GM19023 (cell line): Measurements from ENCODE around the gene PRELID2.
"Not testable (repeated sequence)": the region's sequence is repeated elsewhere in the genome, so short reads cannot be mapped to it uniquely, and the experiment has no call there.

Experiments used
- ATAC-seq: cut with Tn5 transposase; IDR thresholded peaks from one replicate; pipeline ENCODE4 v1.9.1; 2021; ENCODE audit warnings: mild to moderate bottlenecking, moderate library complexity; ENCODE audit not compliant: unreplicated experiment

The PRELID2 gene

GRCh38 chr5:145840458-145841132 lies 5.5 kb upstream of the PRELID2 start:
- no peak for ATAC-seq

DNA sequence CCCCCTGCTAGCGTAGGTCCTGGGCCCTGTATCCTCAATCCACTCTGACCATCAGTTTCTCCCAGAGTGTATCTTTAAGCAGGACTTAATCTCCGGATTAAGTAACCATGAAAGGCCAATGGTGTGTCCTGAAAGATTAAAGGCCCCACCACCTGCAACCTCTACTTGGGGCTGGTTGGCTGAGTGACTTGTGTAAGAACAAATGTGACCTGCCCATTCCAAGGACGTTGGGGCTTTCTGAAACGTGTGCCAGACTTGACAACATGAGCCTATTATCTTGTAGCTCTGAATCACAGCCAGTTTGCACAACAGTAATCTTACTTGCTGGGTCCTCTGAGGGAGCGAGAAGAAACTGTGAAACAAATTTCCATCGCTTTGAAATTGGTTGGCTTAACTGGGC lies 3.1 kb upstream of the PRELID2 start:
- ATAC-seq = no peak

DNA sequence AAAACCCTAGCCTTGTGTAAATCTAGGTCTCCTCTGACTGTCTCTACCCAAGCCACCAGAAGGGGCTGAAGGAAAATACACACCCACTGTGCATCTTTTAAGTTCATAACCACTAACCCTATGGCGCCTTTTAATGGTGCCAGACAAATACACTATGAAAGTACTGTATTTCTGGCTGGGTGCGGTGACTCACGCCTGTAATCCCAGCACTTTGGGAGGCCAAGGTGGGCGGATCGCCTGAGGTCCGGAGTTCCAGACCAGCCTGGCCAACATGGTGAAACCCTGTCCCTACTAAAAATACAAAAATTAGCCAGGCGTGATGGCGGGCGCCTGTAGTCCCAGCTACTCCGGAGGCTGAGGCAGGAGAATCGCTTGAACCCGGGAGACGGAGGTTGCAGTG lies 1.1 kb upstream of the PRELID2 start:
- ATAC-seq = not testable (repeated sequence)

DNA sequence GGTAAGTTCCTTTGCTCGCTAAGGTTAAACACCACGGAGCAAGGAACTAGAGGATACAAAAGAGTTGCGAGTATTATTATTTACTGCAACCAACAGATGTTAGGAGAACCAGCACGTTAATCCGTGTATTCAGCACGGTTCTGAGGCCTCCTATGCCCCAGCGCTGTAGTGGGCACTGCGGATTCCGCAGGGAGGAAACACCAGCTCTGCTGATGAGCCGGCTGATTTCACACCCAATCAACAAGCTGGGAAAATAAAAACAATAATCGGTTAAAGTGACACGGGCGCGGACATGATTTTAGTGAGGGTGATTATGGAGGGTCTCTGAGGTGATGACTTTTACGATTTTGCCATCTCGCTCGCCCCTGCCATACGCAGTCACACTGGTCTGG lies 702 bp upstream of the PRELID2 start:
- peak; percentile 2 for ATAC-seq

GRCh38 chr5:145834554-145834916 lies 607 bp downstream of the PRELID2 start:
- ATAC-seq = no peak

DNA sequence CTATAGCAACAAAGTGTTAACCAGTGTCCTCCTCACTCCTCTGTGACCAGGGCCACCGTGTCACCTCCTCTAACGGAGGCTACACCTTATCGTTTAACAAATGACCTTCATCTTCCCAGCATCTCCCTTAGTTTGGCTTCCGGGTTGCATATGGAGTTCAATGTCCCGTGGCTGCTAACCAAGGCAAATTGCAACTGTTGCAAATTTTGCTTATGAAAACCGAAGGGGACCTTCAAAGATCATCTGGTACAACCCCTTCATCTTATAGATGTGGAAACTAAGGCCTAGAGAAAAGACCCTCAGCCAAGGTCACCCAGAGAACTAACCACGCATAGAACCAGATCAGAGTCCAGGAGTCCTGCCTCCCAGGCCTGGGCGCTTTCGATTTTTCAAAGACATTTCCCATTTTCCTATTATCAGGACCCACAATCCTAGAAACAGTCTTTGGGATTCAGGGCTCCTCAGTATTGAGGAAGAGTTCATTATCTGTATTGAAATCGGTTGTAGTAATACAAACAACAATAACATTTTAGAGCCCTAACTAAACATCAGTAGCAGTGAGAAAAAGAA lies 1.4 kb downstream of the PRELID2 start:
- no peak for ATAC-seq

GRCh38 chr5:145830594-145830993 lies 4.5 kb downstream of the PRELID2 start:
- ATAC-seq = no peak

DNA sequence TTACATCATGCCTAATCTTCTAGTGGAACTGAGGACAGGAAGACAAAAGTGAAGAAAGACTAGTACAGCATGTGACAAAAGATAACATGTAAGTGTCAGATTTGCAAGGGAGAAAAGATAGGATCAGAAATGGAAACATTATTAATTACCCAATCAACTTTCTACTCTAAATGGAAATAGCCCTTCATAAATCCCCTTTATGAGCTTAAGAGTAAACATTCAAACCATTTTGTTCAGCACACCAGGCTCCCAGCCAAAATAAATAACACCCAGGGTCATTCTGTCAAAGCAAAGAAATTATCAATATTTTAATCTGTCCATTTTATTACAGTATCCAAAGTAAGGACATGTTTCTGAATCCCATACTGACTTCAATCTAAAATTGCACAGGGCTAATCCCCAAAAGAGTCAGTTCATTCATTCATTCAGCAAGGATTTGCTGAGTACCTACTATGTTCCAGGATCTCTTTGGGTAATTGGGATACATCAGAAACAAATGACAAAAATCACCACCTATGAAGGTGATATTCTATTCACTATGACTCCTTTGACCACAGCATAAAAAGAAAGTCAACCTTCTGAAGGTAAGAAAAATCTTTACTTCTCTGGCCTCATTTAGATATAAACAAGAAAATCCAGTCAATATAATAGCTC lies 5.3 kb downstream of the PRELID2 start:
- no peak for ATAC-seq

- no peak for ATAC-seq
These were observed 8.1 kb downstream of the PRELID2 start for GRCh38 chr5:145826895-145827674.

- ATAC-seq = peak; percentile 69
These were observed 9.4 kb downstream of the PRELID2 start for GRCh38 chr5:145825751-145826180.

- ATAC-seq = no peak
These were observed 11.1 kb downstream of the PRELID2 start for GRCh38 chr5:145824040-145824439.

DNA sequence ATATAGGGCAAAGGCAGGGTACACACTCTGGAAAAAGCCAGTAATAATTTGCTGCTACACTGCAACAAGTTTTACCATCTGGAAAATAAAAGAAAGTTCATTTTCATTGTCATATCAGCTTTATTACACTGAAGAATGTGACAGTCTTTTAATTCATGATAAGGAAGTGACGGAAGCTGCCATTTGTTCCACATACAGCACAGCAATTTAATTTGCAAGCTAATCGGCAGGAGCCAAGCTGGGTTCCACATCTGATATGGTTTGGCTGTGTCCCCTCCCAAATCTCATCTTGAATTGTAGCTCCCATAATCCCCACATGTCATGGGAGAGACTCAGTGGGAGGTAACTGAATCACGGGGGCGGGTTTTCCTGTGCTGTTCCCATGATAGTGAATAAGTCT lies 16.5 kb downstream of the PRELID2 start:
- no peak for ATAC-seq

DNA sequence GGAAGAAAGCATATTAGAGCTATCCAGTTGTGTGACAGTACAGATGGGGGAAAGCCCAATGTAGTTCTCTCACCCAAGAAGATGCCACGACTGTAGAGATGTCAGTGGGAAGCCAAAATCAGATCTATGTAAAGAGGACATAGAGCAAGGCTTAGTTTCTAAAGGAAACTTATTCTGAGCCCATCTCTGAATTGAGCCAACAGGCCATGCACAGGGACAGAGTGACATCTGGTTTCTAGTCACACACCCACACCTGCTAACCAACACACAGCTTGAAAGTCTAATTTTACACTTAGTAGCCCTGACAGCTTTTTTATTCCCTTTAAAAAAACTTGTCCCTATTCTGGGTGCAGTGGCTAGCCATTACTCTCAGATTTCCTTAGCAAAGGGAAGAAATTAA lies 22.3 kb downstream of the PRELID2 start:
- ATAC-seq = no peak

DNA sequence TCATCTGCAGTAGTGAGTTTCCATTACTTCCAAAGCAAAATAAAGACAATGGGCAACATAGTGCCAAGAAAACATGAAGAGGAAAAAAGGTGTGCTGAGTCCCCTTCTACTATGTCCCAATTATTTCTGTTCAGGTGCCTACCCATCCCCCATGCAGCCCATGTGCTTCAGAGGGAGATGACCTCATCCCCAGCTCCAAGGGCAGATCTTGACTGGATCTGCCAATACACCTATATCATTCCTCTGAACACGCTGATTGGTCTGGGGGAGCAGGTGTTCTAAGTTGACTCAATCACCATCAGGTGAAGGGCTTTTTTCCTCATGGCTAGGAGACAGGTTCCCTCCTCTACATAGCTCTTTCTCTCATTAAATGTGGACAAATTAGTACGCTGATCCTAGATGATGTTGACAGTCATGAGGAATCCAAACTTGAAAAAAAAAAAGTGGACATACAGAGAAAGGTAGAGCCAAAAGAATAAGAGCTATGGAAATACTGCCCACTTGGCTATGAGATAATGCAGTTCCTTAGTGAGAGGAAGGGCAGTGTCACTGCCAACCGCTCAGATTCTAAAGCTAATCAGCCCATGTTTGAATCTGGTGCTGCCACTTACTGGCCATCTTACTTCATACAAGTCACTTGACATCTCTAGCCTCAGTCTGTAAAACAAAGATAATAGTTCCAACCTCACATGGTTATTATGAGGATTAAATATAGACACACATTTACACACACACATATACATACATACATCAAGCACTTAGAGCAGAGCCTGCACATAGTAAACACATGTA lies 23.1 kb downstream of the PRELID2 start:
- ATAC-seq = no peak

DNA sequence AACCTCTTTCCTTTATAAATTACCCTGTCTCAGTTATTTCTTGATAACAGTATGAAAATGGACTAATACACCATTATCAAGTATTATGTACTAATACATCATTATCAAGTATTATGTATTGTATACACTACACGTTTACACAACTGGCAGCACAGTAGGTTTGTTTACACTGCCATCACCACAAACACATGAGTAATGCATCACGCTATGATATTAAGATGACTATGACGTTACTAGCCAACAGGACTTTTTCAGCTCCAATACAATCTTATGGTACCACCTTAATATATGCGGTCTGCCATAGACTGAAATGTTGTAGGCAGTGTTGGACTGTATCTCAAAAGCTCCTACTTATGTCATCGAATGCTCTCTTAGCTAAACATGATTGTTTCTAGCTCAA lies 28.2 kb downstream of the PRELID2 start:
- no peak for ATAC-seq

- ATAC-seq = no peak
These were observed 29.3 kb downstream of the PRELID2 start for GRCh38 chr5:145805819-145806218.

DNA sequence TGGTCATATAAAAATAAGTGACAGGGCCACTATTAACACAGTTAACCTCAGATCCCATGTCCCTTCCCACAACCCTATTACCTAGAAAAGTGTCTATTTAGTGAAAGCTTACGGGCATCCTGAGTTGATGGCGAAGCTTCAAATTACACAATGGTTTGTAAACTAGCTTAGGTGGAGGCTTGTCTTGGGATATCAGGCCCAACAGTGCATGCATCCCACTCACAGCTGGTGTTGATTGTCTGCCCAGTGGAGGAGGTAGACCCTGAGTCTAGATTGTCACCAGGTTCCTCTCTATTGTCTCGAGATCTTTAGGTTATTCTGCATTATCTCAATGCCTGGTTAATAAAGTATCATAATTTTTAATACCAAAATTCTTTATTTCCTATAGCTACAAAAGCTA lies 30.4 kb downstream of the PRELID2 start:
- ATAC-seq = no peak

GRCh38 chr5:145803112-145804004 lies 31.8 kb downstream of the PRELID2 start:
- ATAC-seq = no peak

DNA sequence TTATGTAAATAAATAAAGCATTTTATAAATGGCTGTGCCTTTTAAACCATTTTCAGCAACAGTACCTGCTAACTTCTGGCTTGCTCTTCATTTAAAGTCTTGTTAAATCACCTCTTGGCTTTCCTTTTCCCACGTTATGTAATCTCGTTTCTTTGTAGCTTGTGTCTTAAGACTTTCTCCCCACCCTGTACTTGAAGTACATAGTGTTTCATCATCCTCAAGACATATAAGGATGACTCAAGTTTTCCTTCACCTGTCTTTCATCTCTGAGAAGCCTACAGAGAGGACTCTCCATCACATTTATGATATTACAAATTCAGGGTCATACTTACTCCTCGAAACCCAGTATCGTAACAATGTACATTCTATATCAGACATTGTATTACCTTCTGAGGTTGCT lies 33.9 kb downstream of the PRELID2 start:
- ATAC-seq = no peak

- ATAC-seq = no peak
These were observed 35.0 kb downstream of the PRELID2 start for GRCh38 chr5:145800181-145800580.
